ENCODE results near the gene HEXD. TPM values are rescaled to one million over a fixed set of nuclear protein-coding genes. Genes with fewer than 3 reads are reported as not detected.
A peak's percentile ranks its signal among the peaks of the same experiment; 100 is the strongest.

The HEXD gene
- total and polyA plus RNA-seq, 4 donors = 5.6 to 19.9 (median 12.2) TPM

DNA sequence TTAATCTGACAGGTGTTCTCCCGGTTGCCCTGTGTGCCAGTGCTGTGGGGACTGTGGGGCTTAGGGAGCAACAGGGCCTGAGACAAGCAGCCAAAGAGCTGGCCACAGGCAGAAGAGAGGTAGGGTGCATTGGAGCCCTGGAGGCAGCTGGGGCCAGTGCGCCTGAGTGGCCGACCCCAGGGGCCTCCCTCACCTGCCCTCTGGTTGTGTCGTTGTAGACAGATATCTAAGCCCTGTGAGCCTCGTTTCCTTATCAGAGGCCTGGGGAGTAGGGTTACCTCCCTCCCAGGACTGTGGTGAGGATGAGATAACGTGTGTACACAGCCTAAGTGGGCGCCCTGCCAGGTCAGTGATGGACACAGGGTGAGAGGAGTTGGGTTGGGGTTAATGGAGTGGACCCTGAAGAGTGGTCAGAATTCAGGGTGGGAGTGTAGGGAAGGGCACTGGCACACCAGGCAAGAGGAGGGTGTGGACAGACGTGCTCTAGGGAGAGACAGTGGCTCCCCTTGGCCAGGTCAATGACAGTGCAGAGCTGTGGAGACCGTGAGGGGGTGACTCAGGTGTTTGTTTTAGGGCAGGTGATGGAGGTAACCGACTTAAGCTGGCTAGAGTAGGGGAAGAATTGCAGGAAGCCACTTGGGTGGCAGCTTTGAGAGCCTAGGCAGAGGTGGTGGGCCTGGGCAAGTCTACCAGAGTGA lies 43.8 kb downstream of the HEXD start:
- peak; percentile 95 for DNase-seq (ENCODE audit: low spot score)
- Histone ChIP-seq H3K9ac (ENCODE audit: low read depth in 1 of 2, low read length in 2 of 2) (no peak overlapping the region), H3K27ac (ENCODE audit: low read depth in 1 of 2, low read length in 2 of 2) (no peak overlapping the region), H3K27me3 (ENCODE audit: control insufficient read depth in 4 of 4, insufficient read depth in 4 of 4, low read length in 3 of 4) (no peaks in the 10 kb centered on the region), H3K9me3 (ENCODE audit: control insufficient read depth in 4 of 4, low read length in 3 of 4) (no peaks in the 10 kb centered on the region), H3K4me3 (ENCODE audit: low read depth in 1 of 3, low read length in 3 of 3) (no peak overlapping the region), H3K36me3 (ENCODE audit: control insufficient read depth in 4 of 4, insufficient read depth in 3 of 4, low read depth in 1 of 4, low read length in 3 of 4) (peaks cover 4 to 42% (median 20%) of the 10 kb centered on the region in 4 donors), H3K4me1 (ENCODE audit: control insufficient read depth in 4 of 4, insufficient read depth in 4 of 4, low read length in 3 of 4) (peaks cover 0 to 23% (median 13%) of the 10 kb centered on the region in 4 donors)
- TF ChIP-seq FOXA2 (IDR thresholded peaks at IDR 0.05) (no peak), EGR1 (IDR thresholded peaks at IDR 0.05; ENCODE audit: low read depth in 2 of 2) (no peak), ATF3 (IDR thresholded peaks at IDR 0.05) (no peak), FOXA1 (IDR thresholded peaks at IDR 0.05) (no peak)
- TF ChIP-seq, protein P1, sequence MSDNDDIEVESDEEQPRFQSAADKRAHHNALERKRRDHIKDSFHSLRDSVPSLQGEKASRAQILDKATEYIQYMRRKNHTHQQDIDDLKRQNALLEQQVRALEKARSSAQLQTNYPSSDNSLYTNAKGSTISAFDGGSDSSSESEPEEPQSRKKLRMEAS (IDR thresholded peaks at IDR 0.05) = no peak
- 62% methylated on average over 10 of the region's 10 CpGs for WGBS

DNA sequence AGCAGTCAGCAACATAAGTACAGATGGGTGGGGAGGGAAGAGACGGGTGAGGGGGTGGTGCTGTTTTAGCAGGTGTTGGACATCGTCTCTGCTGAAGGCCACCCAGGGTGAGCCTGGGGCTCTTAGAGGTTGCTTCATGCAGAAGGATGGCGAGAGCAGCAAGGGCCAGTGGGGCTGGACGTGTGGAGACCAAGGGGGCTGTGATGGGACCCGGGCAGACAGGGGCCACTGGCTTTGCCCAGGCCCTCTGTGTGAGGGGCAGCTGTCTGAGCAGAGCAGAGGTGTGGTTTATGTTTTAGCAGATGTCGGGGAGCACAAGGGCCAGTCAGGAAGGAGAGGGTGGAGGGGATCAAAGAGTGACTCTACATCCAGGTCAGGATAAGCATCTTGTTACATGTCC lies 45.2 kb downstream of the HEXD start:
- DNase-seq (ENCODE audit: low spot score) = no peak
- H3K27ac ChIP-seq (ENCODE audit: low read depth in 1 of 2, low read length in 2 of 2) = no peak overlapping the region
- peaks cover 0 to 13% (median 7%) of the 10 kb centered on the region in 4 donors for H3K4me1 ChIP-seq (ENCODE audit: control insufficient read depth in 4 of 4, insufficient read depth in 4 of 4, low read length in 3 of 4)
- no peaks in the 10 kb centered on the region for H3K27me3 ChIP-seq (ENCODE audit: control insufficient read depth in 4 of 4, insufficient read depth in 4 of 4, low read length in 3 of 4)
- WGBS = 92% methylated on average over 6 of the region's 6 CpGs
- no peak overlapping the region for H3K4me3 ChIP-seq (ENCODE audit: low read depth in 1 of 3, low read length in 3 of 3)
- H3K9ac ChIP-seq (ENCODE audit: low read depth in 1 of 2, low read length in 2 of 2) = no peak overlapping the region
- H3K36me3 ChIP-seq (ENCODE audit: control insufficient read depth in 4 of 4, insufficient read depth in 3 of 4, low read depth in 1 of 4, low read length in 3 of 4) = peaks cover 4 to 45% (median 21%) of the 10 kb centered on the region in 4 donors
- H3K9me3 ChIP-seq (ENCODE audit: control insufficient read depth in 4 of 4, low read length in 3 of 4) = no peaks in the 10 kb centered on the region
- TF ChIP-seq, protein P2, sequence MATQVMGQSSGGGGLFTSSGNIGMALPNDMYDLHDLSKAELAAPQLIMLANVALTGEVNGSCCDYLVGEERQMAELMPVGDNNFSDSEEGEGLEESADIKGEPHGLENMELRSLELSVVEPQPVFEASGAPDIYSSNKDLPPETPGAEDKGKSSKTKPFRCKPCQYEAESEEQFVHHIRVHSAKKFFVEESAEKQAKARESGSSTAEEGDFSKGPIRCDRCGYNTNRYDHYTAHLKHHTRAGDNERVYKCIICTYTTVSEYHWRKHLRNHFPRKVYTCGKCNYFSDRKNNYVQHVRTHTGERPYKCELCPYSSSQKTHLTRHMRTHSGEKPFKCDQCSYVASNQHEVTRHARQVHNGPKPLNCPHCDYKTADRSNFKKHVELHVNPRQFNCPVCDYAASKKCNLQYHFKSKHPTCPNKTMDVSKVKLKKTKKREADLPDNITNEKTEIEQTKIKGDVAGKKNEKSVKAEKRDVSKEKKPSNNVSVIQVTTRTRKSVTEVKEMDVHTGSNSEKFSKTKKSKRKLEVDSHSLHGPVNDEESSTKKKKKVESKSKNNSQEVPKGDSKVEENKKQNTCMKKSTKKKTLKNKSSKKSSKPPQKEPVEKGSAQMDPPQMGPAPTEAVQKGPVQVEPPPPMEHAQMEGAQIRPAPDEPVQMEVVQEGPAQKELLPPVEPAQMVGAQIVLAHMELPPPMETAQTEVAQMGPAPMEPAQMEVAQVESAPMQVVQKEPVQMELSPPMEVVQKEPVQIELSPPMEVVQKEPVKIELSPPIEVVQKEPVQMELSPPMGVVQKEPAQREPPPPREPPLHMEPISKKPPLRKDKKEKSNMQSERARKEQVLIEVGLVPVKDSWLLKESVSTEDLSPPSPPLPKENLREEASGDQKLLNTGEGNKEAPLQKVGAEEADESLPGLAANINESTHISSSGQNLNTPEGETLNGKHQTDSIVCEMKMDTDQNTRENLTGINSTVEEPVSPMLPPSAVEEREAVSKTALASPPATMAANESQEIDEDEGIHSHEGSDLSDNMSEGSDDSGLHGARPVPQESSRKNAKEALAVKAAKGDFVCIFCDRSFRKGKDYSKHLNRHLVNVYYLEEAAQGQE (IDR thresholded peaks at IDR 0.05) = no peak
- no peak for TF ChIP-seq SP1 (IDR thresholded peaks at IDR 0.05)
- no peak for TF ChIP-seq RAD21 (IDR thresholded peaks at IDR 0.05)
- no peak for TF ChIP-seq YY1 (IDR thresholded peaks at IDR 0.05)
- no peak for TF ChIP-seq ZBTB33 (IDR thresholded peaks at IDR 0.05)
- no peak for TF ChIP-seq JUND (IDR thresholded peaks at IDR 0.05)
- no peak for TF ChIP-seq HNF4G (IDR thresholded peaks at IDR 0.05)
- no peak for TF ChIP-seq HNF4A (conservative IDR thresholded peaks at IDR 0.05)
- TF ChIP-seq GABPA (IDR thresholded peaks at IDR 0.05 in 1 of 2, conservative IDR thresholded peaks at IDR 0.05 in 1 of 2) = no peak
- no peak for TF ChIP-seq FOXA1 (IDR thresholded peaks at IDR 0.05)
- TF ChIP-seq NR2F2 (IDR thresholded peaks at IDR 0.05) = no peak
- TF ChIP-seq, protein P3, sequence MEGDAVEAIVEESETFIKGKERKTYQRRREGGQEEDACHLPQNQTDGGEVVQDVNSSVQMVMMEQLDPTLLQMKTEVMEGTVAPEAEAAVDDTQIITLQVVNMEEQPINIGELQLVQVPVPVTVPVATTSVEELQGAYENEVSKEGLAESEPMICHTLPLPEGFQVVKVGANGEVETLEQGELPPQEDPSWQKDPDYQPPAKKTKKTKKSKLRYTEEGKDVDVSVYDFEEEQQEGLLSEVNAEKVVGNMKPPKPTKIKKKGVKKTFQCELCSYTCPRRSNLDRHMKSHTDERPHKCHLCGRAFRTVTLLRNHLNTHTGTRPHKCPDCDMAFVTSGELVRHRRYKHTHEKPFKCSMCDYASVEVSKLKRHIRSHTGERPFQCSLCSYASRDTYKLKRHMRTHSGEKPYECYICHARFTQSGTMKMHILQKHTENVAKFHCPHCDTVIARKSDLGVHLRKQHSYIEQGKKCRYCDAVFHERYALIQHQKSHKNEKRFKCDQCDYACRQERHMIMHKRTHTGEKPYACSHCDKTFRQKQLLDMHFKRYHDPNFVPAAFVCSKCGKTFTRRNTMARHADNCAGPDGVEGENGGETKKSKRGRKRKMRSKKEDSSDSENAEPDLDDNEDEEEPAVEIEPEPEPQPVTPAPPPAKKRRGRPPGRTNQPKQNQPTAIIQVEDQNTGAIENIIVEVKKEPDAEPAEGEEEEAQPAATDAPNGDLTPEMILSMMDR (IDR thresholded peaks at IDR 0.05; ENCODE audit: low read depth, low read length, missing input control) = no peak
- TF ChIP-seq ATF3 (IDR thresholded peaks at IDR 0.05) = no peak
- TF ChIP-seq, protein P1 (IDR thresholded peaks at IDR 0.05) = no peak
- no peak for TF ChIP-seq FOXA2 (IDR thresholded peaks at IDR 0.05)
- TF ChIP-seq EGR1 (IDR thresholded peaks at IDR 0.05; ENCODE audit: low read depth in 2 of 2) = no peak
- no peak for TF ChIP-seq TAF1 (conservative IDR thresholded peaks at IDR 0.05)
- TF ChIP-seq RXRA (IDR thresholded peaks at IDR 0.05) = no peak

Data from liver (tissue), 9 donors.